Stimulated activated CD4-positive, alpha-beta T cell treated with anti-CD3 and anti-CD28 coated beads, Interleukin-1b, Interleukin-23, amount 100 ng/mL, for 4 hours (primary cell): ENCODE data around the gene CYP2E1.
"Not testable (repeated sequence)": the region's sequence is repeated elsewhere in the genome, so short reads cannot be mapped to it uniquely, and the experiment has no call there.

Source experiments
- DNase-seq, 2 donors: peaks; one replicate each; pipeline ENCODE4 v3.0.0-alpha.2; 2020; ENCODE audit warnings: low read depth in 2 of 2

Gene CYP2E1

DNA sequence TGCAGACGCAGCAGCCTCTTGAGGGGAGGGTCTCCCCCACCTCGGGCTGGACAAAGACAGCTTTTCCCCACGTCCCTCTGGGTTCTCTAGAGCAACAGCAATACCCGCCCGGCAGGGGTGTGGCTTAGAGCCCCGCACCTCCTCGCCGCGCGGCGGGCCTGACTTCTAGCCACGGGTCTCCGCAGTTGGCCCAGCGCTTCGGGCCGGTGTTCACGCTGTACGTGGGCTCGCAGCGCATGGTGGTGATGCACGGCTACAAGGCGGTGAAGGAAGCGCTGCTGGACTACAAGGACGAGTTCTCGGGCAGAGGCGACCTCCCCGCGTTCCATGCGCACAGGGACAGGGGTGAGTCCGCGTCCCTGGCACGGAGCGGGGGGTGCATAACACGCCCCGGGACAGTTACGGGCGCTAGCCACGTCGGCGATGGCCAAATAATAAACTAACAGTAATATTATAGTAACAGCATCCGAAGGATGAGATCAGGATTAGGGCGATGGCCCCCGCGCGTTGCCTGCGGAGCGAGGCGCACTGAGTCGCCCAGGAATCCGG lies 1.2 kb downstream of the CYP2E1 start:
- DNase-seq: no peak

DNA sequence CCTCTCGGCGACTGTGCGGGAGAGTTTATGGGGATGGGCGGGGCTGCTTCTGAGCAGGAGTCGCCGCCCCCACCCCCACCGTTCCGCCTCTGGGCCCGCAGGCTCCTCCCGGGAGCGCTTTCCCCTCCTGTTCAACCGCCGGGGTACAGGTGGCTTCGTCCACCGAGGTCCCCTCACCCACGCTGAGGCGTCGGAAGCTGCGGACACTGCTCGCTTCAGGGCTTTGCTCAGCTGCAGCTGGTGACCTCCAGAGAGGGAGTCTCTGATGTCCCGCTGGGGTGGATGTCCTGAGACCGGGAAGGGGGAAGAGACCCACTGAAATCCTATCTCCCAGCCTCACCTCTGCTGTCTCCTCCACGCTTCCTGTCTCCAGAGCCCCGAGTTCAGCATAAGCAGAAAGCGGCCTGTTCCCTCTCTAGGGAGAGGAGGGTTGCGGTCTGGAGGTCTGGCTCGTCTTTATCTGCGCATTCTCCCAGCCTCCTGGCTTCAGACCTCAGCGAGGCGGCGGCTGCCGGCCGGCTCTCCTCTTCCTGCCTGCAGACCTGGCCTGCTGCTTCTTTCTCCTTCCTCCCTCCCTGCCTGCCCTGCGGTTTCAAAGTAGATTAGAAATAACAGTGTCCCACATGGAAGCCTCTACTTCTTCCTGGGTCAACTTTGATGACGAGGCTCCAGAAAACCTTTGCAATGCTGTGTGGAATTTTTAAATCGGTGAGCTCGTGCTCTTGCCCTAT lies 1.8 kb downstream of the CYP2E1 start:
- DNase-seq: no peak

DNA sequence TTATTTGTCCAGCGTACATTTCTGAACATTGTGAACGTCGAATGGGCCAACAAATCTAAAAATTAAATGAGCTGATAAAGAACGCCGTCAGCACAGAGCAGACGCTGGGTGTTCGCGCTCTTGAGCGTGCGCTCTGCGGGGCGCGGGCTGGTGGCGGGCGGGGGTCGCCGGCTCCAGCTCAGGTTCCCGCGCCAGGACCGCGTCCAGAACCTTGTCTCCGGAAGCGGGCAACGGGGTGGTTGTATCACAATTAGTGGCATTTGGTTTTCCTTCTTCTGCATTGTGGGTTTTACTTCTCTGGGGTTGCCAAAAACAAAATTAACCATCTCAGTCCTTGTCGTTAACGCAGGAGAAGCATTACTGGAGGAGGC lies 2.4 kb downstream of the CYP2E1 start:
- no peak for DNase-seq

DNA sequence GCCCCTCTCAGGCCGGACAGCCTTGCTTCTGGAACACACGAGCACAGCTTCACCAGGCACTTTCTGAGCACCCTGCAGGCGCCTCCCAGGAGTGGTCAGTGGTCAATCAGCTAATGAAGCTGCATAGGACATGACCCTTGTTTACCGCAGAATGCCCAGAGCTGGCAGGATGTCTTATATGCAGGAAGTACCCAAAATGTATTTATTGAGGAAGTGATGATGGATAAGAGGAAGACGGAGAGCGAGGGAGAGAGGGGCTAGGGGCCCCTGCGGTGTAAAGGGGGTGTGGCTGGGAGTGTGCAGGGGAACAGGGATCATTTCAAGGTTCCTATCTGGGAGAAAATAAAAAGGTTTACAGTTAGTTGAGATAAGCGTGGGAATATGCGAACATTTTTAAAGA lies 3.3 kb downstream of the CYP2E1 start:
- DNase-seq: no peak

DNA sequence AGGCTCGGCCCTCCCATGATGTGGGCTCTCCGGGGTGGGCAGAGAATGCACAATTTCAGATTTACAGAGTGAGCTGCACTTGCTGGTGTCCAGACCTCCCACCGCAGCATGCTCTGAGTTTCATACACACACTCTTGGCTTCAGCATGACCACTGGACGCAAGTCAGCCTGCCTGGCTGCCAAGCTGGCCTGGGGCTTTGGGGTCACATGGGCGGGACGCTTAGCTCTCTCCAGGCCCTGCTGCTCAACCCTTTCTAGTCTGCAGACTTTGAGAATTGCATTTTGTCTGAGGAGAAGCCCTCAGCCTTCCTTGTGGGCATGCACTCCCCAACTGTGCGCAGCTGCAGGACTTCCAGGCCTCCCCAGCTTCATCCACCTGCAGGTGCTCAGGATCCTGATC lies 5.7 kb downstream of the CYP2E1 start:
- DNase-seq: no peak

DNA sequence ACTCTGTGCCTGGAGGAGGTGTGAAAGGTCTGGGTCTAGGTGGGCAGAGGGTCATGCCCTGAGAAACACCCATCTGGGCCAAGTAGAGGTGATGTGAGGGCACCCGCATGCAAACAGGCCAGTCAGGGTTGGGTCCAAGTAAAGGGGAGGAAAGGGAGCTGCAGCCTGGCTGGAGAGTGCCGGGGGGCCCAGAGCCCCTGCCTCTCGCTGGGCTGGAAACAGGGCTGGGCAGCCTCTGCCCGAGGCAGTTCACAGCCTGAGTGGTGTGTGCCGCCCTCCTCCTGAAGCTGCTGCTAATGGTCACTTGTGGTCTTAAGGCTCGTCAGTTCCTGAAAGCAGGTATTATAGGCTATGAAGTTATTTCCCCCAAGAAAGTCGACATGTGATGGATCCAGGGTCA lies 7.3 kb downstream of the CYP2E1 start:
- no peak for DNase-seq

DNA sequence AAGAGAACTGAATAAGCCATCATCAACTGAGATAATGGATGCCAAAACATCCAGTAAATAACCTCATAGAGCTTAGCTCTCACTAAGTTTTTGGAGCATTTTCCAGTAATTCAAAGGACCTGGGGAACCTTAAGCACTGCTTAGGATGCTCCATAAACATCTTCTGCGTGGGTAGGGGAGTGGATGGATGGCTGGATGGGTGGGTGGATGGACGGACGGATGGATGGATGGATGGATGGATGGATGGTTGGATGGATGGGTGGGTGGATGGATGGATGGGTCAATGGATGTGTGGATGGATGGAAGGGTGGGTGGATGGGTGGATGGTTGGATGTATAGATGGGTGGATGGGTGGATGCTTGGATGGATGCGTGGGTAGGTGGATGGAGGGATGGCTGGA lies 9.0 kb downstream of the CYP2E1 start:
- no peak for DNase-seq

DNA sequence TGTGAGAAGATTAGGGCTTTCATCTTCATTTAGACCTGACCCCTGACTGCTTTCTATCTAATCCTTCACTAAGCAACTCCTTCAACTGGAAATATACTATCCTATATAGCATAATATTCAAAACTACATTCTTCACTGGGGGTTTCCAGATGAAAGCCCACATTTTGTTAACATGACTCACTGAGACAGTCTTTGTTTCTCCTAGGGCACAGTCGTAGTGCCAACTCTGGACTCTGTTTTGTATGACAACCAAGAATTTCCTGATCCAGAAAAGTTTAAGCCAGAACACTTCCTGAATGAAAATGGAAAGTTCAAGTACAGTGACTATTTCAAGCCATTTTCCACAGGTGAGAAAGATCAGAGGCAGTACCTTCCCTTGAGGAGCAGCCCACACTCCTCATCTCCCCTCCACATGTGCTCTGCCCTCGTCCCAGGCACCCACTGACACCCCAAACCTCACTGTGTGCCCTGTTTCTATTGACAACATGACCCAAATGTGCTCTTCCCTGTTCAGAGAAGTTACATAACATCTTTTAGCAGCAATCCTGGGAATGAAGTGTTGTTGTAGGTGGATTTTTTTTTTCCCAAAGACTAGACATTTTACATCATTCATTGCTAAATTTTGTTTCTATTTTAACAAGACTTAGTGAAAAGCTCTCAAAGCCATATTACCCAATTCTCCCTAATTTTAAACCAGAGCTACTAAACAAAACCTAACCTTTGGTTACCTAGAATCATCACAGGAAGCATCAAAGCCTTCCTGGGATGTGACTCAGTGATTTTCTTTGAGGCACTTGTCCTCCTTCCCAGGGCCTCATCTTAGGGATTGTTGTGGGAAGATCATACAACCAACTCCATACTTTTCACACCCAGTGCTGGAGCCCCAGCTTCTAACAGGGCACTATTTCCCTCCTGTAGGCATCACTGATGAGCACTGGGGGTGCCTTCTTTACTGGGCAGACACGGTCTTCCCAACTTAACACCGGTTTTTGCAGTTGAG lies 10.7 kb downstream of the CYP2E1 start:
- DNase-seq: no peak

DNA sequence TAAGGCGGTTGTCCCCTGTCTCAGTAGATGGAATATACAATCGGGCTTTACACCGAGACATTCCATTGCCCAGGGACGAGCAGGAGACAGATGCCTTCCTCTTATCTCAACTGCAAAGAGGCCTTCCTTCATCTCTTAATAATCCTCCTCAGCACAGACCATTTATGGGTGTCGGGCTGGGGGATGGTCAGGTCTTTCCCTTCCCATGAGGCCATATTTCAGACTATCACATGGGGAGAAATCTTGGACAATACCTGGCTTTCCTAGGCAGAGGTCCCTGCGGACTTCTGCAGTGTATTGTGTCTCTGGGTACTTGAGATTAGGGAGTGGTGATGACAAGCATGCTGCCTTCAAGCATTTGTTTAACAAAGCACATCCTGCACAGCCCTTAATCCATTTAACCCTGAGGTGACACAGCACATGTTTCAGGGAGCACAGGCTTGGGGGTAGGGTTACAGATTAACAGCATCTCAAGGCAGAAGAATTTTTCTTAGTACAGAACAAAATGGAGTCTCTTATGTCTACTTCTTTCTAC lies 14.3 kb downstream of the CYP2E1 start:
- not testable (repeated sequence) for DNase-seq

DNA sequence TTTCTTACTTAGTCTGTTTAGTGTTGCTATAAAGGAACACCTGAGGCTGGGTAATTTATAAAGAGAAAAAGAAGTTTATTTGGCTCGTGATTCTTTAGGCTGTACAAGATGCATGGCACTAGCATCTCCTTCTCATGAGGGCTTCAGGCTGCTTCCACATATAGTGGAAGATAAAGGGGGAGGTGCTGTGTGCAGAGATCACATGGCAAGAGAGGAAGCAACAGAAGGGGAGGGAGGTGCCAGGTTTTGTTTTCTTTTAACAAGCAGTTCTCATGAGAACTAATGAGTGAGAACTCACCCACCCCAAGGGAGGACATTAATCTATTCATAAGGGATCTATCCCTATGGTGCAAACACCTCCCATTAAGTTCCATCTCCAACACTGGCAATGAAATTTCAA lies 17.3 kb downstream of the CYP2E1 start:
- no peak for DNase-seq

DNA sequence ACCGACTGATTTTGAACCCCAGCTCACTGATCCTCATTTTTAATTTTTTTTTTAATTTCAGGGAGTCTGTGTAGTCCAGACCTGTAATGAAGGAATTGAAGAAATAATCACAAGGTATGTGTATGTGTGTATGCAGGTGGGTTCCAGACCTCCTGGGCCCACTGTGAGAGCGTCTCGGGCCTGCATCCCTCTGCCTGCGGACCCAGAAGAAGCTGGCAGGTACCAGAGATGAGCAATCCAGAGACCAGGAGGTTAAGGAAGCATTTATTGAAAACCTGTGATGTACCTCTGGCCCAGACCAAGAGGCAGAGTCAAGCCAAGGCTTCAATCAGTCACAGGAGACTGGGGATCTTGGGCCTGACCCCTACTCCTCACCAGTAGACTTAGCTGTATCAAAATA lies 27.4 kb downstream of the CYP2E1 start:
- DNase-seq: no peak

DNA sequence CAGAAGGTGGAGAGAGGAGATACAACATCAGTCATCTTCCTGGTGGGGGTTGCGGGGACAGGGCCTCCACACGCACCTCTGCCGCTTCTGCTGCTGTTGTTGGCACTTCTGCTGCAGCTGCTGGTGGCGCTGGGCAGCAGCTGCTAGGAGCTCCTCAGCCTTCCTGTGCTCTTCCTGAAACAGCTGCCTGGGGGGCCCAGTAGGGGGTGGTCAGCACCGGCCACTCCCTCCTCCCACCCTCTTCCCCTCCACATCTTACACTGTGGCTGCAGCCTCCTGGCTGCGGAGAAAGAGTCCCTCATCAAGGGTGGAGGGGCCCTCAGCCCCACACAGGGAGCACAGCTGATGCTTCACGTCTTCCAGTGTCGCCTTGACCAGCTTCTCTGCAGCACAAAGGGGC lies 28.4 kb downstream of the CYP2E1 start:
- DNase-seq: no peak

DNA sequence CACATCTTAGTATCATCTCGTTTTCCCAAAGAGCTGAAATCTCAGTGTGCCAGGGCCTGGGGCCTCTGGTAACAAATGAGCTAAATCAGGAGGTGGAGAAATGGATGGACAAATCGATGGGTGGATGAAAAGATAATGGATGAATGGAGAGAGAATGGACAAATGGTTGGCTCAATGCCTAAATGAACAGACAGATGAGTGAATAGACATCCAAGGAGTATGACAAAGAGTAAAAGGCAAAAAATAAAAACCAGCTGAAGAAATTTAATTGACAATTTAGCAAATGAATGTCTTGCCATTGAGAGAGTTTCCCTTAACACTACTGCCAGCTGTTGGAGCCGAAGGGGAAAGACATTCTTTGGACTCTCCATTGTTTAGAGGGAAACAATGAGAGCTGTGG lies 30.2 kb downstream of the CYP2E1 start:
- no peak for DNase-seq

DNA sequence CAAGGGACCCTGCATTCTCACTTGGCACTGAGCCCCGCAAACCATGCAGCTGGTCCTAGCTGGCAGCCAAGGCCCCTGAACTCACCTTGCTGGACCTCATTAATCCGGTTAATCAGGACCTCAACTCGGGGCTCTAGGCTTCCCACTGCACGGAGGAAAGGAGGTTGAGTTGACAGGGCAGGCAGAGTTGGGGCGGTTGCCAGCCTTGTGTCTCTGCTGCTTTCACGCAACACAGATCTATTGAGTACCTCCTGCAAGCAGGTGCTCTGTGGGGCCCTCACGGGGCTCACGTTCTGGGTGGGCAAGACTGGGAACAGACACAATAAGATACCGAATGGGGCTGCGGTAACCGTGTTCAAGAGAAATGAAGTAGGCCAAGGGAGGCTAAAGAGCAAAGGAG lies 32.1 kb downstream of the CYP2E1 start:
- no peak for DNase-seq

DNA sequence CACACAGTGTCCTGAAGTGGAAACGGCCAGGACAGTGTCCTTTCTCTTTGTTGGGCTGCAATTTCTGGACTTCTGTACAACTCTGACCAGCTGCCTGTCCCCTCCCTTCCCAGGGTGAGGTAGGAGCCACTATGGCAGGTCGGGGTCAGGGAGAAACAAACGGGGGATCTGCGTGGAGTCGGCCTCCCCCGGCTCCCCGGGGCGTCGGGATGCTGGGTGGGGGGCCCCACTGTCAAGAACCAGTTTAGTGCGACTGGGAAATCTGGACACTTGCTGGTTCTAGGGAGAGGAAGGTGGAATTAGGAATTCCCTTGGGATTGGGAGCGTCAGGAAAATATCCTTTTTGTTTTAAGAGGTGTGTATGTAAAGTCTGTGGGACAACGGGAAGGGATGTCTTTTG lies 37.7 kb downstream of the CYP2E1 start:
- no peak for DNase-seq

DNA sequence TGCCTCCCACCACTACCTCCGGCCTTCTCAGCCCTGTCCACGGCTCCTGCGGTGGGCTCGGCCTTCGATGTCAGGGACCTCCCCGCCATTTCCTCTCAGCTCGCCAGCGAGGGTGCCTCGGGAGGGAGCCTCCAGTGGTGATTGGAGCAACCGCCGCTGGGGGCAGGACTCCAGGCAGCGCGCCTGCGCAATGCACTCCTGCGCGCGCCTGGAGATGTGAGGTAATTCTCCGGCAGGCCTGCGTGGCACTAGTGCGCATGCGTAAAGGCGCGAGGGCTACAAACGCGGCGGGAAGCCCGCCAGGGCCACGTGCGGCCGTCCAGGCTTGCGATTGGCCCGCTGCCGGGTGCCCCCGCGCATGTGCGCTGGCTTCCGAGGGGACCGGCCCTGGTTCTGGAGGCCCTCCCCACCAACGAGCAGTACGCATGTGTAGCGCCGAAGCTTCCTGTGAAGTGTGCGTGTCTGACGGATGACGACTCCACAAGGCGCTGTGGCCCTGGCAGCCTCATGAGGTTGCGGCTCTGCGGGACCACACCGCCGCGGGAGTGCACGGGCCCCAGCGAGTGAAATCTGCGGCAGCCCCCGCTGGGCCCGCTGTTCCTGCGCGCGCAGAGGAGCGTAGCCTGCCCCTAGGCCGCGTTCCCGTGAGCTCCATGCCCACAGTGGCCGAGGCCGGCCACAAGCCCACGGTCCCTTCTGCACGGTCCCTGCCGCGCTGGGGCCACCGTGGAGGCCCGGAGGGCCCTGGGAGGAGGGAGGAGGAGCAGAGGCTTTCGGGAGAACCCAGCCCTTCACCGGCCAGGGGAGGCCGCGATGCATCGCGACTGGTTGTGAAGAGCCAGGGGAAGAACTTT lies 38.5 kb downstream of the CYP2E1 start, which contains the start of gene SYCE1:
SYCE1 (minus strand) TSS at position 143 of the 854 bp plus-strand sequence; CDS start at position 89, 54 bp downstream.
- no peak for DNase-seq

DNA sequence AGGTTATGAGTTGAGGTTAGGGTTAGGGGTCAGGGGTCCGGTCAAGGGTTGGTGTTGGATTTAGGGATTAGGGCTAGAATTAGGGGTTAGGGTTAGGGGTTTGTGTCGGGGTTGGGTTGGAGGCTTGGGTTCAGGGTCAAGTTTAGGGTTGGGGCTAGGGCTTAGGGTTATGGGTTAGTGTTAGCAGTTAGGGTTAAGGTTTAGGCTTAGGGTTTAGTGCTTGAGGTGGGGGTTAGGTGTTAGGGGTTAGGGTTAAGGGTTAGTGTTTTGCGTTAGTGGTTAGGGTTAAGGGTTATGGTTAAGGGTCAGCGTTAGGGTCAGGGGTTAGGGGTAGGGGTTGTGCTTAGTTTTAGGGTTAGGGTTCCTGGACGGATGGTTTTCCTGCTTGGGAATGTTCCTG lies 40.0 kb downstream of the CYP2E1 start:
- DNase-seq: no peak

DNA sequence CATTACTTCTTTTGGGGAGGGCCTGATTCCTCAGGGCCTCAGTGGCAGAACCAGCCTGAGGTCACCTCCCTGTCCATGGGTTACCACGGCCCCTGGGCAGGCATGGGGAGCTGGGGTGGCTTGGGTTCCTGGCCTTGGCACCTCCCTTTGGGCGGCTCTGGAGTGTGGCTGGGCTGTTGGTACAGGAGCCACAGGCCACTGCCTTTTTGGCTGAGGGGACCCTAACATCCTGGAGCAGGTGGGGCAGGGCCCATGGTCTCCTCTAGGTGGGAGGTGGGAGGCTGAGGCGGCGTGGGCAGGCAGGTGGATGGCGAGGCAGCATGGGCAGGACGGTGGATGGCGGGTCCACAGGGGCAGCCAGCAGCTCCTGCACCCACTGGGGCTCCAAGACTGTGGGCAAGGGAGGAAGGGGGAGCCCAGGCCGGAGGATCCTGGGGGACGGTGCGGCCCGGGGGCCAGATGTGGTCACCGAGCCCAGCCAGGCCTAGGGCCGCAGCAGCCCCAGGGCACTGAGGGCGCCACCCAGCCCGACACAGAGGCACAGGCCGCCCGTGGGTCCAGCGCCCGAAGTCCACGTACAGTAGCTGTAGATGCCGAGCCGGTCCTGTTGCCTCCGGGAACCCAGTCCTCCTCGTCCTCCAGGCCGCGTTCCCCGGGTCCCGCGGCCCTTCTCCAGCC lies 40.6 kb downstream of the CYP2E1 start:
- DNase-seq: no peak

DNA sequence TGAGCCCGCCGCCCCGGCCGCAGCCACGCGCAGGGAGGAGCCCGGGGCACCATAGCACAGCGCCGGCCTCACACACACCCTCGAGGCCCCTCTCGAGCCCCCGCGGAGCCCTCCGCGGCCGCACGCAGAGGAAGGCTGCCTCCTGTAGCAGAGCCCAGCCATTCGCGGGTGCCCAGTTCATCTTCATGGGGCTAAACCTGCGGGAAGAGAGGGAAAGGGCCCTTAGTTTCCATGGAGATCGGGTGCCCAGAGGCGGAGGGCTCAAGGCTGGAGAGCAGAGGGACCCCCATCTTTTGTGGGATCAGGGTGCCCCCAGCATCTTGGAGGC lies 41.1 kb downstream of the CYP2E1 start:
- no peak for DNase-seq

DNA sequence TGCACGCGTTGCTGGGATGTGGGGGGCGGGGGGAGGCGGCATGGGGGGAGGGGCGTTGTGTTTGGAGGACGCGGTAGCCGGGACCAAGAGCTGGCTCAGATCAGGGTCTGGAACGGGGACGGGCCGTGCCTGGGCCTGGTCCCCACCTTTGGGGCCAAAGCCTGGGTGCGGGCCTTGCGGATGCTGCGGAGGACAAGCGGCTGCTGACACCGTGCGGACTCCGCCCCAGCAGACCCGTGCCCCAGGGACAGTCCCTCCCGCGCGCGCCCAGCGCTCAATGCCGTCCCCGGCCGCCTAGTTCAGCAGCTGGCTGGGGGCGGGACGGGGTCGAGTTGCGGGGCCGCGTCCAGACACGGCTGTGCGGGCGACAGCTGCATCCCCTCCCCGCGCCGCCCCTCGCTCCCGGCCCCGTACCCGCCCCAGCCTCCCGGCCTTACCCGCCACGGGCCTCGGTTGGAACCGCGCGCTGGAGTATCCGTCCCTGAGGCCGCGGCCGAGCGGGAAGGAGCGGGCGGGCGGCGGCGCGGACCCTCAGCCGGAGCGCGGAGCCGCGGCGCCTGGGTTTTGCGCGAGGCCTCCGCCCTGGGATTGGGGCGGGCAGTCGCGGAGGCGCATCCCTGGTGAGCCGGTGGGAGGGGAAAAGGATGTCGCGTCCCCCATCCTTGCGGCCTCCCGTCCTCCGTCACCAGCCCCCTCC lies 41.8 kb downstream of the CYP2E1 start:
- not testable (repeated sequence) for DNase-seq
